GM23338 (cell line): ENCODE measurements around the gene RGS6. TPM values are rescaled to one million over a fixed set of nuclear protein-coding genes. Genes with fewer than 3 reads are reported as not detected.

Source experiments
- ATAC-seq: fragments of 200-7000 bp; cut with Tn5 transposase; 3 replicates; pipeline ENCODE4 v1.9.1; 2020
- DNase-seq: peaks from one replicate; pipeline ENCODE4 v3.0.0-alpha.2; 2015; ENCODE audit warnings: low spot score
- H2AFZ ChIP-seq: fragments of 200-600 bp; sonication (generic); 2 replicates; pipeline ENCODE4 v1.8.0; 2016; ENCODE audit warnings: antibody characterized with exemption, mild to moderate bottlenecking, moderate library complexity
- H3F3A ChIP-seq: fragments of 200-600 bp; sonication (generic); replicated peaks from 2 replicates; pipeline ENCODE4 v1.8.0; 2017; ENCODE audit warnings: antibody characterized with exemption, mixed run types, low read depth
- H3K27ac ChIP-seq: fragments of 200-600 bp; sonication (generic); 2 replicates; pipeline ENCODE4 v1.6.1; 2016; ENCODE audit warnings: low read depth
- H3K27me3 ChIP-seq: fragments of 200-600 bp; sonication (generic); 2 replicates; pipeline ENCODE4 v1.8.0; 2016; ENCODE audit warnings: mild to moderate bottlenecking, mixed run types, moderate library complexity; ENCODE audit not compliant: insufficient read depth
- H3K36me3 ChIP-seq: fragments of 200-600 bp; sonication (generic); 2 replicates; pipeline ENCODE4 v1.8.0; 2016; ENCODE audit warnings: mild to moderate bottlenecking; ENCODE audit not compliant: insufficient read depth
- H3K4me1 ChIP-seq: fragments of 200-600 bp; sonication (generic); 2 replicates; pipeline ENCODE4 v1.8.0; 2016; ENCODE audit warnings: mild to moderate bottlenecking, moderate library complexity; ENCODE audit not compliant: insufficient read depth
- H3K4me2 ChIP-seq: fragments of 200-600 bp; sonication (generic); 2 replicates; pipeline ENCODE4 v1.7.1; 2017; ENCODE audit warnings: mixed run types
- H3K4me3 ChIP-seq: fragments of 200-600 bp; sonication (generic); 2 replicates; pipeline ENCODE4 v1.6.1; 2016; ENCODE audit warnings: mixed run types
- H3K79me2 ChIP-seq: fragments of 200-600 bp; sonication (generic); replicated peaks from 2 replicates; pipeline ENCODE4 v1.8.0; 2017; ENCODE audit warnings: mild to moderate bottlenecking; ENCODE audit not compliant: insufficient read depth
- H3K9me2 ChIP-seq: fragments of 200-600 bp; sonication (generic); 2 replicates; pipeline ENCODE4 v1.8.0; 2017; ENCODE audit not compliant: insufficient read depth
- H4K20me1 ChIP-seq: fragments of 200-600 bp; sonication (generic); replicated peaks from 2 replicates; pipeline ENCODE4 v1.8.0; 2017; ENCODE audit warnings: mild to moderate bottlenecking; ENCODE audit not compliant: insufficient read depth
- H3K27ac Mint-ChIP-seq: 2 replicates; pipeline ENCODE4 v1.8.0; 2020; ENCODE audit warnings: inconsistent platforms, mild to moderate bottlenecking, moderate library complexity, mixed read lengths
- H3K27me3 Mint-ChIP-seq: 3 replicates; pipeline ENCODE4 v1.8.0; 2022; ENCODE audit warnings: low read depth, mild to moderate bottlenecking, moderate library complexity, mixed read lengths, inconsistent platforms; ENCODE audit not compliant: insufficient read depth, poor library complexity
- H3K36me3 Mint-ChIP-seq: 3 replicates; pipeline ENCODE4 v1.8.0; 2021; ENCODE audit warnings: low read depth, mild to moderate bottlenecking, inconsistent platforms, moderate library complexity, mixed read lengths
- H3K4me1 Mint-ChIP-seq: 3 replicates; pipeline ENCODE4 v1.8.0; 2020; ENCODE audit warnings: mild to moderate bottlenecking, inconsistent platforms, mixed read lengths
- H3K4me3 Mint-ChIP-seq: 3 replicates; pipeline ENCODE4 v1.8.0; 2021; ENCODE audit warnings: moderate library complexity, mild to moderate bottlenecking, inconsistent platforms, mixed read lengths
- H3K9me3 Mint-ChIP-seq: 3 replicates; pipeline ENCODE4 v1.8.0; 2020; ENCODE audit warnings: moderate library complexity, mild to moderate bottlenecking, inconsistent platforms, mixed read lengths
- CREB1 ChIP-seq: fragments of 250-450 bp; sonication (Bioruptor Pico); IDR thresholded peaks from 2 replicates; pipeline ENCODE4 v1.5.0; 2020; ENCODE audit warnings: low read depth, mild to moderate bottlenecking, moderate library complexity
- CTCF ChIP-seq, 2 experiments: fragments of 200-600 bp in 1 of 2; sonication (generic) in 1 of 2; conservative IDR thresholded peaks; 2 replicates each; pipeline versions ENCODE4 v1.5.1 to v1.6.1; 2016 to 2017; ENCODE audit warnings: antibody characterized with exemption in 2 of 2, low read depth in 2 of 2, mild to moderate bottlenecking in 2 of 2, moderate library complexity in 1 of 2
- ETS1 ChIP-seq: IDR thresholded peaks from 2 replicates; pipeline ENCODE4 v1.6.1; 2016; ENCODE audit warnings: antibody characterized with exemption
- EZH2 ChIP-seq: fragments of 200-600 bp; sonication (generic); IDR thresholded peaks from one replicate; pipeline ENCODE4 v1.8.0; 2017; ENCODE audit warnings: antibody characterized with exemption, mild to moderate bottlenecking, low read depth; ENCODE audit not compliant: unreplicated experiment
- EZH2phosphoT487 ChIP-seq: fragments of 200-600 bp; sonication (generic); IDR thresholded peaks from one replicate; pipeline ENCODE4 v1.8.1; 2018; ENCODE audit warnings: antibody characterized with exemption; ENCODE audit not compliant: unreplicated experiment
- JUNB ChIP-seq: IDR thresholded peaks from one replicate; pipeline ENCODE4 v1.6.1; 2016; ENCODE audit warnings: antibody characterized with exemption; ENCODE audit not compliant: unreplicated experiment
- NANOG ChIP-seq: IDR thresholded peaks from 2 replicates; pipeline ENCODE4 v1.6.1; 2016; ENCODE audit warnings: antibody characterized with exemption, borderline replicate concordance
- POLR2AphosphoS5 ChIP-seq: IDR thresholded peaks from 2 replicates; pipeline ENCODE4 v1.6.1; 2016; ENCODE audit warnings: antibody characterized with exemption, low read depth
- REST ChIP-seq: IDR thresholded peaks from one replicate; pipeline ENCODE4 v1.6.1; 2018; ENCODE audit warnings: antibody characterized with exemption; ENCODE audit not compliant: unreplicated experiment
- STAT1 ChIP-seq: IDR thresholded peaks from one replicate; pipeline ENCODE4 v1.6.1; 2016; ENCODE audit warnings: antibody characterized with exemption; ENCODE audit not compliant: unreplicated experiment
- ZNF114 ChIP-seq: fragments of 250-450 bp; sonication (Bioruptor Pico); IDR thresholded peaks from 2 replicates; pipeline ENCODE4 v1.5.0; 2020; ENCODE audit warnings: mild to moderate bottlenecking, moderate library complexity
- ZNF331 ChIP-seq: fragments of 250-450 bp; sonication (Bioruptor Pico); IDR thresholded peaks from 2 replicates; pipeline ENCODE4 v1.5.0; 2020; ENCODE audit warnings: low read depth, mild to moderate bottlenecking, moderate library complexity
- ZNF462 ChIP-seq: fragments of 250-450 bp; sonication (Bioruptor Pico); IDR thresholded peaks from 2 replicates; pipeline ENCODE4 v1.5.0; 2020; ENCODE audit warnings: mild to moderate bottlenecking, moderate library complexity
- polyA plus RNA-seq: library from polyadenylated mRNA; unstranded; fragments of >200 nt; fragmentation: Nextera tagmentation; extraction: Ambion mirVana; gene quantifications from 2 replicates; pipeline ENCODE4 v1.2.1, GENCODE V29; 2016
- total RNA-seq: library from RNA; depleted of rRNA; stranded (reverse); fragments of >200 nt; shearing (Covaris generic); gene quantifications from 2 replicates; pipeline ENCODE4 v1.2.3, GENCODE V29; 2014

RGS6 gene
- total and polyA plus RNA-seq, 2 experiments from 2014 or later: 0.66 to 0.83 TPM

- TF ChIP-seq ZNF331 (CRISPR knock-in tag) (no peak), CREB1 (CRISPR knock-in tag) (no peak), EZH2phosphoT487 (no peak), JUNB (no peak), ZNF462 (CRISPR knock-in tag) (no peak), STAT1 (no peak), REST (no peak), ETS1 (no peak), ZNF114 (no peak), POLR2AphosphoS5 (no peak), CTCF (conservative IDR thresholded peaks at IDR 0.05; ENCODE audit: low read depth in 2 of 2) (no peak), EZH2 (no peak), NANOG (no peak)
- H3K27ac Mint-ChIP-seq: no peak overlapping the region
- no peaks in the 10 kb centered on the region for H3K36me3 Mint-ChIP-seq
- ATAC-seq (no peak), DNase-seq (no peak)
- H3K4me3 Mint-ChIP-seq: no peak overlapping the region
- H3K79me2 ChIP-seq: no peaks in the 10 kb centered on the region
- peaks cover 10% of the 10 kb centered on the region; the same call in 1 of the 2 replicates for H3K9me2 ChIP-seq
- H3K27me3 ChIP-seq: no peaks in the 10 kb centered on the region
- no peaks in the 10 kb centered on the region for H3F3A ChIP-seq
- H3K4me2 ChIP-seq: no peak overlapping the region
- H3K36me3 ChIP-seq: no peaks in the 10 kb centered on the region
- H3K4me3 ChIP-seq: no peak overlapping the region
- H4K20me1 ChIP-seq: no peaks in the 10 kb centered on the region
- no peaks in the 10 kb centered on the region; the same call in 1 of the 2 replicates for H3K4me1 ChIP-seq
- no peak overlapping the region for H2AFZ ChIP-seq
- H3K27ac ChIP-seq: no peak overlapping the region
- H3K9me3 Mint-ChIP-seq: no peaks in the 10 kb centered on the region
- peaks cover 28% of the 10 kb centered on the region for H3K4me1 Mint-ChIP-seq
- H3K27me3 Mint-ChIP-seq: peaks cover 7% of the 10 kb centered on the region
These were observed 671.4 kb downstream of the RGS6 start for GRCh38 chr14:72603639-72604038.
